Measurements from ENCODE around the gene WDR75.

DNA sequence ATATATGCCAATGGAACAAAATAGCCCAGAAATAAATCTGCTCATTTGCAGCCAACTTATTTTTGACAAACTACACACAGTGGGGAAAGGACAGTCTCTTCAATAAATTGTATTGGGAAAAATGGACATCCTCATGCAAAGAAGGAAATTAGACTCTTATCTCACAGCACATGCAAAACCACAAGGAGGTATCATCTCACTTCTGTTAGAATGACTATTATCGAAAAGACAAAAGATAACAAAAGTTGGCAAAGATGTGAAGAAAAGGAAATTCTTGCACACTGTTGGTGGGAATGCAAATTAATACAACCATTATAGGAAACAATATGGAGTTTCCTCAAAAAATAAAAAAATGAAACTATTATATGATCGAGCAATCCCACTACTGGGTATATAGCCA is 16.3 kb upstream of the WDR75 start:
- TF ChIP-seq FOXP2 (optimal IDR thresholded peaks at IDR 0.05; ENCODE audit: control extremely low read depth, extremely low read length, insufficient read depth) (no peak), POLR2AphosphoS5 (IDR thresholded peaks at IDR 0.05; ENCODE audit: borderline replicate concordance, low read depth, low read length) (no peak)

All from SK-N-MC (cell line).